Erythroblast (primary cell): Measurements from ENCODE around the gene SPATS2L.

Experiments used
- DNase-seq, 2 experiments: peaks; one replicate each; lab custom pipeline; 2025; lab: John Stamatoyannopoulos, UW
- GATA1 ChIP-seq: IDR thresholded peaks from 2 replicates; pipeline ENCODE4 v1.6.1; 2011; ENCODE audit warnings: low read depth, mild to moderate bottlenecking, control low read depth, low read length, moderate library complexity
- POLR2A ChIP-seq: IDR thresholded peaks from 2 replicates; pipeline ENCODE4 v1.6.1; 2011; ENCODE audit warnings: mild to moderate bottlenecking, low read length

The SPATS2L gene, protein sequence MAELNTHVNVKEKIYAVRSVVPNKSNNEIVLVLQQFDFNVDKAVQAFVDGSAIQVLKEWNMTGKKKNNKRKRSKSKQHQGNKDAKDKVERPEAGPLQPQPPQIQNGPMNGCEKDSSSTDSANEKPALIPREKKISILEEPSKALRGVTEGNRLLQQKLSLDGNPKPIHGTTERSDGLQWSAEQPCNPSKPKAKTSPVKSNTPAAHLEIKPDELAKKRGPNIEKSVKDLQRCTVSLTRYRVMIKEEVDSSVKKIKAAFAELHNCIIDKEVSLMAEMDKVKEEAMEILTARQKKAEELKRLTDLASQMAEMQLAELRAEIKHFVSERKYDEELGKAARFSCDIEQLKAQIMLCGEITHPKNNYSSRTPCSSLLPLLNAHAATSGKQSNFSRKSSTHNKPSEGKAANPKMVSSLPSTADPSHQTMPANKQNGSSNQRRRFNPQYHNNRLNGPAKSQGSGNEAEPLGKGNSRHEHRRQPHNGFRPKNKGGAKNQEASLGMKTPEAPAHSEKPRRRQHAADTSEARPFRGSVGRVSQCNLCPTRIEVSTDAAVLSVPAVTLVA

GRCh38 chr2:200306196-200306930 lies at the start of gene SPATS2L:
SPATS2L (plus strand) TSS chr2:200306693; CDS start chr2:200389245, 82,552 bp downstream.
- TF ChIP-seq GATA1, result no peak
- peak; percentile 45 to 47 for DNase-seq

- TF ChIP-seq POLR2A (no peak), GATA1 (no peak)
- no peak for DNase-seq
These were observed 48.9 kb upstream of the SPATS2L start for GRCh38 chr2:200257570-200257969.

DNA sequence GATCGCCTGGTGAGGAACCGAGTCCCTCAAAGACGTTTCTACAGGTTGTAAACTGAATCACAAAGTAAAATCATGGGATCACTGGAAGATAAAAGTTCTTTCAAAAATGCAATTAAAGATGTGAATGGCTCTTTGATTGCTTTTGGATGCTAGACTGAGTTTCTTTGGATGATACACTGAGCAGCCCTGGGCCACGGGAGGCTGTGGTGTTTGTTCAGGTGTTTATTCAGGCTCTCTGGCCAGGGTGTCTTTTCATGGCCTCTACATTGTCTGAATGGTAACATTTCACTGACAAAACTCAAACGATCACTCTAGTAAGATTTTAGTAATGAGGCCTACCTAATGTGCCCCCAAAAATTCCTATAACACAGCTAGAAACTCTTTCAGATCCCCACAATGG lies 48.4 kb upstream of the SPATS2L start:
- no peak for TF ChIP-seq POLR2A
- TF ChIP-seq GATA1, result no peak

DNA sequence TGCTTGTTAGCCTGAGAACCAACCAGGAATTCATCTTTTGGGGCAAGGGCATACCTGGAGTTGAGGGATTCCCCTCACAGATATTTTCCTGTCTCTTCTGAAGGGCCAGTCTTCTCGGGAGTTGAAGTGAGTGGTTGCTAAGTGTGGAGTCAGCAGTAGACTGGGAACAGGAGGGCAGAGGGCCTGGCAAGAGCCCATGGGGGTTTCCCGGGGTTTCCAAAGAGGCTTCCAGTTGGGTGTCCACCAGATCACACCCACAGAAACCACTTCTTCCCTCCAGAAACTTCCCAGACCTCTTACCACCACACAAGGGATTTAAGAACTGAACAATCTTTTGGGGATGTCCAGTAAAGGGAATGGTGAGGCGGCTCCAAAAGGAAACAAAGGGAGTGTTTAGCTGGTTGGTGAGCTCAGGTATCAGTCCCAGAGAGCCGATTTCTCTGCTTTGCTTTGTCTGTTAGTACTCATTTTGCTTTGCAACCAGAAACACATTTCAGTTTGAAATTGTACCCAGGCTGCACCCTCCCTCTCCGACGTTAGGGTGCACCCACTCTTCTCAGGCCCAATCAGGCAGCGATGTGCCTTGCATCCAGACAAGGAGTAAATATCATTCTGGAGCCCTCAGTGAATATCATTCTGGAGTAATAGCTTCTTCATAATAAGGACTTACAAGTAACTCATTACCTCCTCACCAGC lies 47.5 kb upstream of the SPATS2L start:
- DNase-seq, result no peak
- no peak for TF ChIP-seq GATA1

More for the DNA sequence above, 48.4 kb upstream of the SPATS2L start:
- DNase-seq, result no peak

GRCh38 chr2:200259577-200259957 lies 46.9 kb upstream of the SPATS2L start:
- TF ChIP-seq POLR2A, result no peak
- no peak for TF ChIP-seq GATA1
- no peak for DNase-seq

DNA sequence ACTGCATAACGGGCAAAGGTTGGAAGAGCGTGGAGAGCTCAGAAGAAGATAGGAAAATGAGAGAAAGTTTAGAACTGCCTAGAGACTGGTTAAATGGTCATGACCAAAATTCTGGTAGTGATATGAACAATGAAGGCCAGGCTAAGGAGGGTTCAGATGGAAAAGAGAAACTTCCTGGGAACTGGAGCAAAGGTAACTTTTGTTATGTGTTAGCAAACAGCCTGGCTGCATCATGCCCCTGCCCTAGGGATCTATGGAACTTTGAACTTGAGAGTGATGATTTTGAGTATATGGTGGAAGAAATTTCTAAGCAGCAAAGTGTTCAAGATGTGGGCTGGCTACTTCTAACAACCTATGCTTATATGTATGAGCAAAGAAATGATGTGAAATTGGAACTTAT lies 44.4 kb upstream of the SPATS2L start:
- TF ChIP-seq POLR2A (no peak), GATA1 (no peak)
- DNase-seq, result no peak

GRCh38 chr2:200263279-200263678 lies 43.2 kb upstream of the SPATS2L start:
- no peak for DNase-seq
- TF ChIP-seq GATA1, result no peak
- TF ChIP-seq POLR2A, result no peak

- DNase-seq, result no peak
- TF ChIP-seq GATA1 (no peak), POLR2A (no peak)
These were observed 41.9 kb upstream of the SPATS2L start for GRCh38 chr2:200264631-200265030.

DNA sequence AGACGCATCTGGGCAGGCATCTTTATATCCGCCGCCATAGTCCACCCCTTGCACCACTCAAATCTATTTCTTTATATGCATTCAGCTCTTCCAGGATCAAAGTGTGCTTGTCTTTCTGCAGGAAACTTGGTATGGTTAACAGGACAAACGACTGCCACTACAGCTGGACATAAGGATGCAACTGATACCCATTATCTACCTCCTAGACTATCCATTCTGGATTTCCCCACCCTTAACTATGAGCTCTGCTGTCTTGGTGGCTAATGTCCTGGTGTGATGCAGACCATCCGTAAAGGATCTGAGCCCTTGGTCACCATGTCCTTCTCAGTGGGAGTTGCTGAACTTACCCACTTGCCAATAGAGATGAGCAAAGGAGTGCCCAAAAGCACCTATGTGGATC lies 40.1 kb upstream of the SPATS2L start:
- TF ChIP-seq GATA1 (no peak), POLR2A (no peak)
- no peak for DNase-seq

GRCh38 chr2:200267350-200267749 lies 39.1 kb upstream of the SPATS2L start:
- TF ChIP-seq POLR2A, result no peak
- no peak for TF ChIP-seq GATA1
- no peak for DNase-seq

DNA sequence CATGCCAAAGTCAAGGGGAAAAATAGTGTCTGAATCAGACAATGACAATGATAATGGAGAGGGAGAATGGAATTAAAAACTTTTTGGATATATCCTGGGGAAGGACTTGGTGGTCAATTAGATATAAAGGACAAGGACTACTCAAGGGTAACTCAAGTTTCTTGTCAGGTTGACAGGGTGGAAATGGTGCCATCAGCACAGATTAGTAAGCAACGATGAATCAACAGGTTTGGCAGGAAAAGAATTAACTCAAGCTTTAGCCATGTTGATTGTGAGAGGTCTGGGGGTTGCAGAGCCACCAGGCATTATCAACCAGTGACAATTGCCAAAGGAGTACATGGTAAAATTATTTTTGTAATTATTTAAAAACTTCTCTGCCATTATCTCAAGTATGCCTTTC lies 35.8 kb upstream of the SPATS2L start:
- TF ChIP-seq POLR2A (no peak), GATA1 (no peak)
- no peak for DNase-seq

DNA sequence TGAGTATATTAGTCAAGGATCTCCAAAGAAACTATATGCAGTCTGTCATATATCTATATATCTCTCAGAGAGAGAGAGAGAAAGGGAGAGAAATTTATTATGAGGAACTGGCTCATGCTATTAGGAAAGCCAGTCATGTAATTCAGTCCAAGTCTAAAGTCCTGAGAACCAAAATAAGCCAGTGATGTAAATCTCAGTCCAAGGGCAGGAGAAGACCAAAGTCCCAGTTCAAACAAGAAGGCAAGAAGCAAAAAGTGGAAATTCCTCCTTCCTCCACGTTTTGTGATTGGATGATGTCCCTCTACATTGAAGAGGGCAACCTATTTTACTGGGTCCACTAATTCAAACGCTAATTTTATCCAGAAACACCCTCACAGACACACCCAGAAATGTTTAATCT lies 34.2 kb upstream of the SPATS2L start:
- TF ChIP-seq GATA1, result no peak
- TF ChIP-seq POLR2A, result no peak
- no peak for DNase-seq

DNA sequence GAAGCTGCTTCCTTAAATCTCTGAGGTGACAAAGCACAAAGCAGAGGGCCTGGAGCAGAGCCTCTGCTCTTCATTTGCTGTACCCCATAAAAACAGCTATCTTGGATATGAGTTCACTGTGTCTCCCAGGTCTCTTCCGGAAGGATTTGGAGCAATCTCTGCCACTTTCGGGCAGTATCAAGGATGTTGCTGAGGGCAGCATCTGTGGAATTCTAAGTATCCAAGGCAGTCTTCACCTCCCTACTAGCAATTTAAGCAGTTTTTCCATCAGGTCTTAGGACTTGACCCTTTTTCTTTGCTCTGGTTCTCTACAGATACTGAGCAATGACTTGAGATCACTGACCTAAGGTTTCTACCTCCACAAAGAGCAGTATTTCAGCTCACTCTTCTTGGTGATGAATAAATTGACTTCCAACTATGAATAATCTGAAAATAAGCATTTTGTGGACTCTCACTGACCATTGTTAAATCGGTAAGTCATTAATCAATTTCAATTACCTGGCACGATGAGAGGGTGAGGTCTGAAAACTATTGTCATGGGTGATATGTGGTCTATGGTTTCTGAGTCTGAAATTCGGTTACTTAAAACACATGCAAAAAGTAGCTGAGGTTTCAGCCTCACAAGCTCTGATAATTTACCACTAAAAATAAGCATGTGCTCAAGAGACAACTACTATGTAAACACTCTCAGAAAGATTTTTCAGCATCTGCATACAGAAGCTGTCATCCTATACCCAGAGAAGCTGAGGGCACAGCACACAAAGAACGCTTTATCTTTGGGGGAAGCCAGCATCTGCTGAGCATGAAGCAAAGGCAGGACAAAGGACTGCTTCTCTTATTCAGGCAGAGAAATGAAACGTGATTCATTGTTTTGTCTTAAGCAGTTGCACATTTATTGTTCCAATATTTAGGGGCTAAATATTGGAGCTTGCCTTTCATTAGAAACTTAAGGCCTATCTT lies 32.1 kb upstream of the SPATS2L start:
- TF ChIP-seq POLR2A, result no peak
- TF ChIP-seq GATA1, result no peak
- DNase-seq, result no peak
